GM21528 (cell line): ENCODE measurements around the gene AATK.

Experiments
- ATAC-seq: cut with Tn5 transposase; IDR thresholded peaks from one replicate; pipeline ENCODE4 v1.9.1; 2021; ENCODE audit warnings: mild to moderate bottlenecking, moderate library complexity; ENCODE audit not compliant: unreplicated experiment, low FRiP score

AATK gene

GRCh38 chr17:81183807-81184206, 17.8 kb upstream of the AATK start:
- no peak for ATAC-seq

GRCh38 chr17:81183316-81183715, 17.3 kb upstream of the AATK start:
- ATAC-seq: no peak

- no peak for ATAC-seq
These were observed 16.6 kb upstream of the AATK start for GRCh38 chr17:81182596-81182995.

GRCh38 chr17:81181811-81182185, 15.8 kb upstream of the AATK start:
- ATAC-seq: no peak

- ATAC-seq: no peak
These were observed 15.1 kb upstream of the AATK start for GRCh38 chr17:81180836-81181810.

GRCh38 chr17:81179861-81180260, 13.8 kb upstream of the AATK start:
- ATAC-seq: no peak

- ATAC-seq: no peak
These were observed 13.2 kb upstream of the AATK start for GRCh38 chr17:81179220-81179619.

GRCh38 chr17:81178136-81179091, 12.4 kb upstream of the AATK start:
- ATAC-seq: no peak

GRCh38 chr17:81176666-81177065, 10.6 kb upstream of the AATK start:
- no peak for ATAC-seq

GRCh38 chr17:81173762-81174155, 7.7 kb upstream of the AATK start:
- ATAC-seq: no peak

- ATAC-seq: no peak
These were observed 7.2 kb upstream of the AATK start for GRCh38 chr17:81173052-81173761.

GRCh38 chr17:81171941-81172340, 5.9 kb upstream of the AATK start:
- ATAC-seq: no peak

GRCh38 chr17:81170727-81171494, 4.9 kb upstream of the AATK start:
- no peak for ATAC-seq

GRCh38 chr17:81169870-81170309, 3.9 kb upstream of the AATK start:
- ATAC-seq: no peak

- no peak for ATAC-seq
These were observed 1.6 kb upstream of the AATK start for GRCh38 chr17:81167638-81168037.

GRCh38 chr17:81167194-81167524, 1.1 kb upstream of the AATK start:
- ATAC-seq: no peak

- ATAC-seq: no peak
These were observed 582 bp downstream of the AATK start, which contains the start of gene PVALEF for GRCh38 chr17:81165246-81166032. TSS of gene PVALEF (plus strand) at chr17:81165507. CDS start at chr17:81181227, 15,720 bp downstream.

GRCh38 chr17:81164371-81165245, 1.4 kb downstream of the AATK start:
- ATAC-seq: no peak
